PC-9 (cell line): ENCODE results near the gene TFCP2L1.

Experiments
- CTCF ChIP-seq: fragments of 200-600 bp; sonication (generic); conservative IDR thresholded peaks from 2 replicates; pipeline ENCODE4 v1.6.1; 2017; ENCODE audit warnings: mixed run types, antibody characterized with exemption, mild to moderate bottlenecking, moderate library complexity
- EZH2 ChIP-seq: fragments of 200-600 bp; sonication (generic); IDR thresholded peaks from 2 replicates; pipeline ENCODE4 v1.8.0; 2017; ENCODE audit warnings: antibody characterized with exemption, low read depth

- no peak for TF ChIP-seq CTCF
- TF ChIP-seq EZH2, result no peak
These were observed 73.8 kb downstream of the TFCP2L1 start for GRCh38 chr2:121211251-121211650.
